Spleen (tissue), 11 donors: ENCODE results near the gene GALNT7. TPM values are rescaled to one million over a fixed set of nuclear protein-coding genes. Genes with fewer than 3 reads are reported as not detected.

Experiments used
- DNase-seq: peaks from one replicate; pipeline ENCODE4 v3.0.0-alpha.2; 2020
- H3K27ac ChIP-seq, 8 donors: fragments of 200-600 bp; sonication (generic) in 7 of 8; 1 replicate in 4 of 8; 2 replicates in 4 of 8; pipeline versions ENCODE4 v1.5.0 to v1.8.0; 2016 to 2021; ENCODE audit warnings: inconsistent platforms in 4 of 8, mild to moderate bottlenecking in 4 of 8, moderate library complexity in 1 of 8
- H3K27me3 ChIP-seq, 7 donors: fragments of 200-600 bp; sonication (generic) in 6 of 7; replicated peaks in 1 of 7; 1 replicate in 4 of 7; 2 replicates in 3 of 7; pipeline versions ENCODE4 v1.5.0 to v1.8.0; 2016 to 2021; ENCODE audit warnings: inconsistent platforms in 3 of 7, mild to moderate bottlenecking in 1 of 7
- H3K36me3 ChIP-seq, 6 donors: fragments of 200-600 bp; sonication (generic) in 5 of 6; 1 replicate in 4 of 6; 2 replicates in 2 of 6; pipeline versions ENCODE4 v1.5.0 to v1.8.0; 2016 to 2021; ENCODE audit warnings: inconsistent platforms in 2 of 6
- H3K4me1 ChIP-seq, 6 donors: fragments of 200-600 bp; sonication (generic) in 5 of 6; 1 replicate in 3 of 6; 2 replicates in 3 of 6; pipeline versions ENCODE4 v1.5.0 to v1.8.0; 2016 to 2021; ENCODE audit warnings: inconsistent platforms in 3 of 6
- H3K4me3 ChIP-seq, 8 donors: fragments of 200-600 bp; sonication (generic) in 7 of 8; 1 replicate in 4 of 8; 2 replicates in 4 of 8; pipeline versions ENCODE4 v1.5.0 to v1.8.0; 2016 to 2021; ENCODE audit warnings: inconsistent platforms in 4 of 8, mild to moderate bottlenecking in 4 of 8, moderate library complexity in 2 of 8
- H3K9me3 ChIP-seq, 8 donors: fragments of 200-600 bp; sonication (generic) in 7 of 8; 1 replicate in 4 of 8; 2 replicates in 4 of 8; pipeline versions ENCODE4 v1.5.0 to v1.8.0; 2016 to 2021; ENCODE audit warnings: inconsistent platforms in 4 of 8
- POLR2A ChIP-seq, 3 donors: fragments of 450-650 bp; IDR thresholded peaks; one replicate each; pipeline ENCODE4 v1.5.1; 2017; ENCODE audit warnings: antibody characterized with exemption in 3 of 3, mild to moderate bottlenecking in 1 of 3
- POLR2AphosphoS5 ChIP-seq, 3 donors: sonication (generic); formaldehyde crosslinking; IDR thresholded peaks; one replicate each; pipeline ENCODE4 v1.5.1; 2017; ENCODE audit warnings: antibody characterized with exemption in 3 of 3
- WGBS, 5 donors: extraction: QIAGEN DNeasy Blood & Tissue Kit in 3 of 5; methylation state at CpG; one replicate each; pipeline versions ENCODE4 v1.1.5 to v1.1.7; 2013 to 2018; 5-methylcytosine and 5-hydroxymethylcytosine counted together
- intact Hi-C: fragments of 100-400 bp; cut with DNase I; formaldehyde crosslinking; loops from one replicate; pipeline ENCODE4 v1.15.0; 2023; ENCODE audit warnings: low total_unique reads
- polyA plus RNA-seq, 3 donors: library from polyadenylated mRNA; stranded (reverse); fragments of 200-250 nt; gene quantifications; one replicate each; pipeline ENCODE4 v1.2.1, GENCODE V29; 2013
- total RNA-seq, 7 donors: library from RNA; depleted of rRNA in 3 of 7; stranded (reverse); fragments of >200 nt in 3 of 7; fragmentation: NEBNext Ultra II Directional in 4 of 7; extraction: Animal tissue kit (Norgen Biotek cat#: 25700) in 4 of 7; gene quantifications; one replicate each; pipeline versions ENCODE4 v1.1.0 to v1.2.1, GENCODE V29; 2016 to 2021
- TF ChIP-seq, protein P1 (sequence below), 11 experiments: fragments of 200-600 bp in 7 of 11; fragments of 450-650 bp in 4 of 11; sonication (generic) in 4 of 11; IDR thresholded peaks in 8 of 11; conservative IDR thresholded peaks in 3 of 11; 1 replicate in 7 of 11; 2 replicates in 4 of 11; pipeline versions ENCODE4 v1.4.0 to v1.8.0; 2016 to 2021; ENCODE audit warnings: antibody characterized with exemption in 11 of 11, inconsistent platforms in 4 of 11, mild to moderate bottlenecking in 1 of 11
- donor health status: healthy with polysubstance abuse.
- donor health status: DM: no; HTN: no; CAD: no; lungs with moderate emphysema.
- donor health status: DM: no; HTN: no; CAD: no.
- donor health status: Bipolar disorder and iron deficiency.
- donor health status: healthy.
- donor health status: DM: no; HTN: no; CAD: no.
- donor health status: DM: yes; HTN: yes; CAD: no.

GALNT7 gene
- total and polyA plus RNA-seq, 10 donors: 7.6 to 28.5 (median 20.9) TPM

GRCh38 chr4:173124209-173124865 is 44.3 kb upstream of the GALNT7 start:
- no peak overlapping the region for H3K4me3 ChIP-seq
- intact Hi-C loops: no loop called here
- H3K27ac ChIP-seq: no peak overlapping the region
- WGBS, 5 donors: 92 to 96% (median 94%) methylated on average over 7 of the region's 7 CpGs
- peaks cover 0 to 15% (median 8%) of the 10 kb centered on the region in 6 donors for H3K4me1 ChIP-seq
- TF ChIP-seq POLR2AphosphoS5 (IDR thresholded peaks at IDR 0.05): no peak
- no peak for TF ChIP-seq POLR2A (IDR thresholded peaks at IDR 0.05)
- TF ChIP-seq, protein P1, sequence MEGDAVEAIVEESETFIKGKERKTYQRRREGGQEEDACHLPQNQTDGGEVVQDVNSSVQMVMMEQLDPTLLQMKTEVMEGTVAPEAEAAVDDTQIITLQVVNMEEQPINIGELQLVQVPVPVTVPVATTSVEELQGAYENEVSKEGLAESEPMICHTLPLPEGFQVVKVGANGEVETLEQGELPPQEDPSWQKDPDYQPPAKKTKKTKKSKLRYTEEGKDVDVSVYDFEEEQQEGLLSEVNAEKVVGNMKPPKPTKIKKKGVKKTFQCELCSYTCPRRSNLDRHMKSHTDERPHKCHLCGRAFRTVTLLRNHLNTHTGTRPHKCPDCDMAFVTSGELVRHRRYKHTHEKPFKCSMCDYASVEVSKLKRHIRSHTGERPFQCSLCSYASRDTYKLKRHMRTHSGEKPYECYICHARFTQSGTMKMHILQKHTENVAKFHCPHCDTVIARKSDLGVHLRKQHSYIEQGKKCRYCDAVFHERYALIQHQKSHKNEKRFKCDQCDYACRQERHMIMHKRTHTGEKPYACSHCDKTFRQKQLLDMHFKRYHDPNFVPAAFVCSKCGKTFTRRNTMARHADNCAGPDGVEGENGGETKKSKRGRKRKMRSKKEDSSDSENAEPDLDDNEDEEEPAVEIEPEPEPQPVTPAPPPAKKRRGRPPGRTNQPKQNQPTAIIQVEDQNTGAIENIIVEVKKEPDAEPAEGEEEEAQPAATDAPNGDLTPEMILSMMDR (IDR thresholded peaks at IDR 0.05 in 8 of 11, conservative IDR thresholded peaks at IDR 0.05 in 3 of 11): no peak
- H3K36me3 ChIP-seq: no peaks in the 10 kb centered on the region
- H3K27me3 ChIP-seq: no peaks in the 10 kb centered on the region
- no peak for DNase-seq
- no peaks in the 10 kb centered on the region for H3K9me3 ChIP-seq

DNA sequence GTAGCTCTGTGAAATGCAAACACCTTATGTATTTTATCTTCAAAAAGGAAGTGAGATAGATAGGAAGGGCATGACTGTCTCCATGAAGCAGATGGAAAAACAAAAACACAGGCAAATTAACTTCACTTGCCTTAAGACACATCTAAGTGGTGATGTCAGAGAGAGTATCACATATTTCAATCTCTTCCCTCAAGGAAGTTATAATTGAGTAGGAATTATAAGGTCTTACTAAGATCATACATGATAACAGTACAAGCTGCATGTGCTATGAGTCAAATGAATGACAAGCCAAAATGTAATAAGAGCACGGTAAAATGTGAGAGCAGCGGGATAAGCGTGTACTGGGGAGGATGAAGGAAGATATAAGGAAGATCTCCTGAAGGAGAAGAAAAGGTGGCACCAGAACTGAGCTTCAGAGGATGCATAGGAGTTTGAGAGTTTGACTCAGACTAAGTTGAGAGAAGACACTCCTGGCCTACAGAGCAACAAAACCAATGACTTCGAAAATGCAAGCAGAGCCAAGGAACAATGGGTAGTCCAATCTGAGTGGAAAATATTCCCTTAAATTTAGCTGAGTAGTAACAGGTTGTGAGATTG is 43.3 kb upstream of the GALNT7 start:
- Histone ChIP-seq H3K9me3 (no peaks in the 10 kb centered on the region), H3K4me1 (peaks cover 0 to 15% (median 8%) of the 10 kb centered on the region in 6 donors), H3K27me3 (no peaks in the 10 kb centered on the region), H3K4me3 (no peak overlapping the region), H3K27ac (no peak overlapping the region), H3K36me3 (no peaks in the 10 kb centered on the region)
- TF ChIP-seq POLR2A (IDR thresholded peaks at IDR 0.05): no peak
- TF ChIP-seq, protein P1 (IDR thresholded peaks at IDR 0.05 in 8 of 11, conservative IDR thresholded peaks at IDR 0.05 in 3 of 11): no peak
- no peak for TF ChIP-seq POLR2AphosphoS5 (IDR thresholded peaks at IDR 0.05)
- intact Hi-C loops: no loop called here
- 83 to 93% (median 84%) methylated on average over 4 of the region's 4 CpGs for WGBS, 5 donors
- no peak for DNase-seq

- no peaks in the 10 kb centered on the region for H3K27me3 ChIP-seq
- no peaks in the 10 kb centered on the region for H3K9me3 ChIP-seq
- no peaks in the 10 kb centered on the region for H3K36me3 ChIP-seq
- WGBS, 5 donors: 75 to 84% (median 81%) methylated on average over 6 of the region's 6 CpGs
- no peak overlapping the region for H3K4me3 ChIP-seq
- no peaks in the 10 kb centered on the region for H3K4me1 ChIP-seq
- DNase-seq: no peak
- TF ChIP-seq POLR2A (IDR thresholded peaks at IDR 0.05): no peak
- no peak for TF ChIP-seq POLR2AphosphoS5 (IDR thresholded peaks at IDR 0.05)
- TF ChIP-seq, protein P1 (IDR thresholded peaks at IDR 0.05 in 8 of 11, conservative IDR thresholded peaks at IDR 0.05 in 3 of 11): no peak
- no peak overlapping the region for H3K27ac ChIP-seq
- intact Hi-C loops: no loop called here
Measured at GRCh38 chr4:173128199-173128890, 40.3 kb upstream of the GALNT7 start.

DNA sequence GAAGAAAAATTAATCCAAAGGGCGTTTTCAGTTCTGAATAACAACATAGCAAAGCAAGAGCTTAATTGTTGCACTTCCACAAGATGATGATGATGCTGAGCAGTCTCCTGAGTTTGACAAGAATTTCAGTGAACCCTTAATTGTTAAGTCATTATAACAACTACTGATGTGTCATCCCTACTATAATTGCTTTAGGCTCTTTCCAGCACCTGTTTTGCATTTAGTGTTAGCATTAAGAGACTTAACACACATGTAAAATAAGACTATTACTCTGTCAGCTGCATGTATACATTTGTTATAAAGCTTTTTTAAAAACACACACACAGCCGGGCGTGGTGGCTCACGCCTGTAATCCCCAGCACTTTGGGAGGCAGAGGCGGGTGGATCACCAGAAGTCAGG is 37.9 kb upstream of the GALNT7 start:
- DNase-seq: no peak
- Histone ChIP-seq H3K36me3 (no peaks in the 10 kb centered on the region), H3K27me3 (no peaks in the 10 kb centered on the region), H3K4me3 (no peak overlapping the region), H3K27ac (no peak overlapping the region), H3K9me3 (no peaks in the 10 kb centered on the region), H3K4me1 (no peaks in the 10 kb centered on the region)
- 91 to 95% (median 94%) methylated on average over 5 of the region's 5 CpGs for WGBS, 5 donors
- intact Hi-C loops: no loop called here
- TF ChIP-seq POLR2A (IDR thresholded peaks at IDR 0.05) (no peak), POLR2AphosphoS5 (IDR thresholded peaks at IDR 0.05) (no peak)
- TF ChIP-seq, protein P1 (IDR thresholded peaks at IDR 0.05 in 8 of 11, conservative IDR thresholded peaks at IDR 0.05 in 3 of 11): no peak
